ENCODE measurements around the gene LIN52. TPM values are rescaled to one million over a fixed set of nuclear protein-coding genes. Genes with fewer than 3 reads are reported as not detected.

Gene LIN52
- total and polyA plus RNA-seq, 2 donors (not counting 3 experiments of a cell fraction or from before 2014, with no cell fraction given), result 6.6 to 9.7 TPM

DNA sequence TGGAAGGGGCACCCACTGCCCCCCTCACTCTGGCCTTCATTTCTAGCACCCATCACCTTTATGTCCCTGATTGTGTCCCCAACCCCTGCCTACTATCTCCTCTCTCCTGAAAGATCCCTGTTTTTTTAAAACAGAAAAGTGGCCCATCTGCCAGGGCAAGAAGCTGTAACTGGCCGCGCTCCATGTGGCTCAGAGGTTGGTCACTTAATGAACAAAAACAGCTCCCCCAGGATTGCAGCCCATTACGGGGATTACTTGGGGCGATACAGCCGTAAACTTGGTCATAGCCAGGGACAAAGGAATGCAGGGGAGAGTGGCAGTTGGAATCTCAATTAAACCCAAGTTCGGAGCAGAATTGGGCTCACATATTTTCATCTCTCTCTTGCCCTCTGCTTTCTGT lies 119.7 kb downstream of the LIN52 start:
- dilution Hi-C loops (cut with MboI; ENCODE audit: extremely low pct_ligation_motif_present, low sequenced_read_pairs), result no loop called here
- no peaks in the 10 kb centered on the region for H3K36me3 ChIP-seq (ENCODE audit: control insufficient read depth in 2 of 2, extremely low read depth in 1 of 2, insufficient read depth in 2 of 2, low read length in 2 of 2)
- BruUV-seq (replicated peaks), result no TSS peak

More for the DNA sequence above, 119.7 kb downstream of the LIN52 start:
- FAIRE-seq (no peak), DNase-seq (ENCODE audit: low read depth, low spot score) (no peak)
- Histone ChIP-seq H2AFZ (ENCODE audit: low read depth, low read length) (no peak overlapping the region), H3K79me2 (ENCODE audit: control insufficient read depth, insufficient read depth, low read length) (no peaks in the 10 kb centered on the region), H3K4me2 (ENCODE audit: insufficient read depth, low read length) (no peak overlapping the region), H3K27me3 (ENCODE audit: control insufficient read depth in 2 of 2, insufficient read depth in 2 of 2, low read length in 2 of 2) (no peaks in the 10 kb centered on the region), H3K9ac (replicated peaks; ENCODE audit: extremely low read depth, insufficient read depth, low read length) (no peak overlapping the region), H3K27ac (ENCODE audit: insufficient read depth, low read depth, low read length) (no peak overlapping the region), H4K20me1 (replicated peaks; ENCODE audit: control insufficient read depth, extremely low read depth, insufficient read depth, low read length) (no peaks in the 10 kb centered on the region), H3K9me3 (replicated peaks; ENCODE audit: control insufficient read depth, insufficient read depth, low read length) (no peaks in the 10 kb centered on the region), H3K4me3 (replicated peaks in 1 of 3; ENCODE audit: insufficient read depth in 1 of 3, low read depth in 1 of 3, low read length in 3 of 3) (no peak overlapping the region), H3K9me1 (replicated peaks; ENCODE audit: control insufficient read depth, extremely low read depth, insufficient read depth, low read length) (no peaks in the 10 kb centered on the region), H3K4me1 (ENCODE audit: control insufficient read depth, extremely low read depth, insufficient read depth, low read length) (no peaks in the 10 kb centered on the region)
- ChIA-PET CTCF (no interaction called here), POLR2A (no interaction called here)
- TF ChIP-seq GATA2 (IDR thresholded peaks at IDR 0.05; ENCODE audit: insufficient read depth, insufficient read length, low read depth, low read length), result no peak
- TF ChIP-seq POLR2A (IDR thresholded peaks at IDR 0.05; ENCODE audit: low read depth, low read length), result no peak
- no peak for TF ChIP-seq MYC (IDR thresholded peaks at IDR 0.05; ENCODE audit: low read depth, low read length)
- TF ChIP-seq POLR2AphosphoS5 (IDR thresholded peaks at IDR 0.05; ENCODE audit: insufficient read depth, low read depth, low read length), result no peak
- TF ChIP-seq, protein P1, sequence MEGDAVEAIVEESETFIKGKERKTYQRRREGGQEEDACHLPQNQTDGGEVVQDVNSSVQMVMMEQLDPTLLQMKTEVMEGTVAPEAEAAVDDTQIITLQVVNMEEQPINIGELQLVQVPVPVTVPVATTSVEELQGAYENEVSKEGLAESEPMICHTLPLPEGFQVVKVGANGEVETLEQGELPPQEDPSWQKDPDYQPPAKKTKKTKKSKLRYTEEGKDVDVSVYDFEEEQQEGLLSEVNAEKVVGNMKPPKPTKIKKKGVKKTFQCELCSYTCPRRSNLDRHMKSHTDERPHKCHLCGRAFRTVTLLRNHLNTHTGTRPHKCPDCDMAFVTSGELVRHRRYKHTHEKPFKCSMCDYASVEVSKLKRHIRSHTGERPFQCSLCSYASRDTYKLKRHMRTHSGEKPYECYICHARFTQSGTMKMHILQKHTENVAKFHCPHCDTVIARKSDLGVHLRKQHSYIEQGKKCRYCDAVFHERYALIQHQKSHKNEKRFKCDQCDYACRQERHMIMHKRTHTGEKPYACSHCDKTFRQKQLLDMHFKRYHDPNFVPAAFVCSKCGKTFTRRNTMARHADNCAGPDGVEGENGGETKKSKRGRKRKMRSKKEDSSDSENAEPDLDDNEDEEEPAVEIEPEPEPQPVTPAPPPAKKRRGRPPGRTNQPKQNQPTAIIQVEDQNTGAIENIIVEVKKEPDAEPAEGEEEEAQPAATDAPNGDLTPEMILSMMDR (IDR thresholded peaks at IDR 0.05; ENCODE audit: extremely low read depth in 1 of 2, insufficient read depth in 1 of 2, low read depth in 1 of 2, low read length in 2 of 2), result no peak
- no peak for TF ChIP-seq EZH2 (IDR thresholded peaks at IDR 0.05; ENCODE audit: borderline replicate concordance, low read depth, low read length, severe bottlenecking)
- TF ChIP-seq, protein P2, sequence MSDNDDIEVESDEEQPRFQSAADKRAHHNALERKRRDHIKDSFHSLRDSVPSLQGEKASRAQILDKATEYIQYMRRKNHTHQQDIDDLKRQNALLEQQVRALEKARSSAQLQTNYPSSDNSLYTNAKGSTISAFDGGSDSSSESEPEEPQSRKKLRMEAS (IDR thresholded peaks at IDR 0.05; ENCODE audit: insufficient read depth, insufficient read length), result no peak
- TF ChIP-seq FOS (IDR thresholded peaks at IDR 0.05; ENCODE audit: borderline replicate concordance, insufficient read depth, low read length), result no peak
- TF ChIP-seq JUN (IDR thresholded peaks at IDR 0.05; ENCODE audit: borderline replicate concordance, insufficient read depth, insufficient read length, low read depth), result no peak
- intact Hi-C loops (cut with micrococcal nuclease), result no loop called here

Measured in endothelial cell of umbilical vein (primary cell).